ENCODE data around the gene TAPBP. TPM values are rescaled to one million over a fixed set of nuclear protein-coding genes. Genes with fewer than 3 reads are reported as not detected.

Gene TAPBP
- total and polyA plus RNA-seq, 2 of the 8 experiments (the other 6 are each of a cell fraction or from before 2014, with no cell fraction given): 24.5 to 35.4 TPM

- Histone ChIP-seq H3K18ac (ENCODE audit: extremely low read depth, low read length) (no peak overlapping the region), H3K27me3 (replicated peaks in 1 of 4; ENCODE audit: control insufficient read depth in 3 of 4, extremely low read depth in 1 of 4, insufficient read depth in 3 of 4, low read length in 3 of 4) (no peaks in the 10 kb centered on the region), H4K91ac (replicated peaks; ENCODE audit: insufficient read length, low read length) (no peak overlapping the region), H4K8ac (ENCODE audit: extremely low read depth, insufficient read depth, low read length) (no peak overlapping the region), H4K20me1 (replicated peaks in 1 of 2; ENCODE audit: control insufficient read depth in 1 of 2, insufficient read depth in 2 of 2, low read length in 2 of 2) (no peaks in the 10 kb centered on the region), H3K9ac (replicated peaks in 1 of 4; ENCODE audit: extremely low read depth in 1 of 4, low read depth in 3 of 4, low read length in 3 of 4) (no peak overlapping the region), H3K36me3 (ENCODE audit: control insufficient read depth in 2 of 4, insufficient read depth in 4 of 4, low read length in 3 of 4) (no peaks in the 10 kb centered on the region), H3K56ac (replicated peaks; ENCODE audit: insufficient read length, low read depth, low read length) (no peak overlapping the region), H3K79me1 (ENCODE audit: low read depth, low read length) (no peaks in the 10 kb centered on the region), H2AFZ (ENCODE audit: low read length) (no peak overlapping the region), H3K14ac (ENCODE audit: insufficient read length) (no peak overlapping the region), H3K4me1 (replicated peaks in 1 of 4; ENCODE audit: control insufficient read depth in 3 of 4, insufficient read depth in 4 of 4, low read length in 3 of 4) (no peaks in the 10 kb centered on the region), H3K23me2 (ENCODE audit: low read depth, low read length) (no peaks in the 10 kb centered on the region), H2BK120ac (replicated peaks; ENCODE audit: low read depth, low read length) (no peak overlapping the region), H3K23ac (ENCODE audit: insufficient read length) (no peak overlapping the region), H2AK5ac (ENCODE audit: low read depth, low read length) (no peak overlapping the region), H2BK12ac (ENCODE audit: low read depth, low read length) (no peak overlapping the region), H3K79me2 (ENCODE audit: control insufficient read depth in 1 of 2, insufficient read depth in 2 of 2, low read length in 2 of 2) (no peaks in the 10 kb centered on the region), H4K5ac (ENCODE audit: insufficient read length, low read depth, low read length) (no peak overlapping the region), H2BK15ac (ENCODE audit: low read length) (no peak overlapping the region), H2BK20ac (ENCODE audit: low read length) (no peak overlapping the region), H2BK5ac (ENCODE audit: low read depth, low read length) (no peak overlapping the region), H3K27ac (ENCODE audit: low read depth, low read length) (no peak overlapping the region), H3K9me3 (ENCODE audit: insufficient read depth in 2 of 2, low read depth in 1 of 2, low read length in 1 of 2) (no peaks in the 10 kb centered on the region), H3K4me2 (ENCODE audit: insufficient read depth in 1 of 2, low read depth in 2 of 2, low read length in 2 of 2) (no peak overlapping the region), H3K4ac (replicated peaks; ENCODE audit: insufficient read length, low read depth, low read length) (no peak overlapping the region), H3K4me3 (ENCODE audit: extremely low read depth in 1 of 4, insufficient read depth in 2 of 4, low read depth in 3 of 4, low read length in 4 of 4) (no peak overlapping the region)
- TF ChIP-seq CREB1 (IDR thresholded peaks at IDR 0.05) (no peak), ASH2L (IDR thresholded peaks at IDR 0.05; ENCODE audit: low read length) (no peak), ZNF274 (IDR thresholded peaks at IDR 0.05; ENCODE audit: borderline replicate concordance, extremely low read depth, low read length) (no peak), CBX8 (IDR thresholded peaks at IDR 0.05; ENCODE audit: borderline replicate concordance, low read depth, low read length) (no peak), EP300 (IDR thresholded peaks at IDR 0.05; ENCODE audit: borderline replicate concordance in 1 of 2, low read depth in 2 of 2, low read length in 2 of 2) (no peak), SIX5 (IDR thresholded peaks at IDR 0.05; ENCODE audit: low read depth, low read length) (no peak), BCL11A (IDR thresholded peaks at IDR 0.05; ENCODE audit: low read depth in 2 of 2, low read length in 2 of 2) (no peak), ATF3 (IDR thresholded peaks at IDR 0.05; ENCODE audit: insufficient read depth, low read depth, low read length) (no peak), SP4 (IDR thresholded peaks at IDR 0.05; ENCODE audit: low read length) (no peak), PHF8 (conservative IDR thresholded peaks at IDR 0.05; ENCODE audit: low read depth, low read length) (no peak), MAFK (IDR thresholded peaks at IDR 0.05; ENCODE audit: low read depth, low read length) (no peak), RBBP5 (IDR thresholded peaks at IDR 0.05; ENCODE audit: borderline replicate concordance, low read depth, low read length) (no peak), BACH1 (IDR thresholded peaks at IDR 0.05; ENCODE audit: low read length) (no peak), GABPA (IDR thresholded peaks at IDR 0.05; ENCODE audit: borderline replicate concordance, insufficient read depth, low read length) (no peak), CHD1 (IDR thresholded peaks at IDR 0.05; ENCODE audit: low read depth, low read length) (no peak)
- POLR2A ChIA-PET (ENCODE audit: partially characterized antibody): interaction anchor here (0.6 to 1.9 kb wide), 2 partner anchors 10 to 24 kb away, joined by 4 to 5 read pairs; no protein-coding TSS in a partner anchor
- CTCF ChIA-PET (ENCODE audit: partially characterized antibody): interaction anchor here (0.7 to 1.5 kb wide), 5 partner anchors 11 to 159 kb away, joined by 3 to 5 read pairs (median 3); no protein-coding TSS in a partner anchor
- FAIRE-seq (no peak), DNase-seq (ENCODE audit: low read depth in 1 of 2, low spot score in 2 of 2) (no peak)
- 84% methylated on average over 5 of the region's 10 CpGs; no CpG with 5 or more reads in 1 of the 2 experiments for WGBS, 2 experiments (ENCODE audit: extremely low coverage in 1 of 2, insufficient coverage in 1 of 2, insufficient read length in 1 of 2, insufficient replicate concordance in 2 of 2, low coverage in 1 of 2, low lambda C conversion rate in 2 of 2, missing lambda C conversion rate in 1 of 2)
Observed at GRCh38 chr6:33330736-33331135, 16.9 kb upstream of the TAPBP start.

All from H1 (cell line).